A549 (cell line): Measurements from ENCODE around the gene DVL1. TPM values are rescaled to one million over a fixed set of nuclear protein-coding genes. Genes with fewer than 3 reads are reported as not detected.
"Not testable (repeated sequence)": the region's sequence is repeated elsewhere in the genome, so short reads cannot be mapped to it uniquely, and the experiment has no call there.

Experiments used
- ATAC-seq, 2 experiments: fragments of 200-7000 bp in 1 of 2; fragments of >200 bp in 1 of 2; cut with Nextera tagmentation in 1 of 2; cut with Tn5 transposase in 1 of 2; 3 replicates each; pipeline versions ENCODE4 v1.8.0 to v1.9.1; 2018 to 2020; ENCODE audit warnings: mild to moderate bottlenecking in 1 of 2, moderate library complexity in 1 of 2
- CTCF ChIA-PET: fragments of 300-600 bp; sonication (Branson Sonifier 250); formaldehyde crosslinking; extraction: SDS; loops from one replicate; lab custom pipeline; 2021; ENCODE audit warnings: antibody characterized with exemption, inconsistent platforms; lab: Yijun Ruan, JAX
- POLR2A ChIA-PET: fragments of 350-600 bp; formaldehyde crosslinking; extraction: SDS; loops from one replicate; lab custom pipeline; 2021; ENCODE audit warnings: antibody characterized with exemption, inconsistent platforms; lab: Yijun Ruan, JAX
- DNase-seq, 2 experiments: peaks; one replicate each; pipeline versions ENCODE4 v3.0.0 to v3.0.0-alpha.2; 2011 to 2016; ENCODE audit warnings: low read depth in 1 of 2, low spot score in 1 of 2
- FAIRE-seq: peaks from 2 replicates; lab custom pipeline; 2011; peaks lifted over from hg19 to GRCh38; lab: Jason Lieb, UNC
- H3K27ac ChIP-seq, 2 experiments: fragments of >200 bp; sonication (Bioruptor Twin); formaldehyde crosslinking; 3 replicates each; pipeline ENCODE4 v1.5.1; 2016 to 2017
- H3K4me1 ChIP-seq: fragments of >200 bp; sonication (Bioruptor Twin); formaldehyde crosslinking; 3 replicates; pipeline ENCODE4 v1.6.1; 2016
- H3K4me2 ChIP-seq: fragments of >200 bp; sonication (Bioruptor Twin); formaldehyde crosslinking; 3 replicates; pipeline ENCODE4 v1.6.1; 2016
- H3K4me3 ChIP-seq: fragments of >200 bp; sonication (Bioruptor Twin); formaldehyde crosslinking; 3 replicates; pipeline ENCODE4 v1.5.1; 2016
- H3K9me3 ChIP-seq: fragments of >200 bp; sonication (Bioruptor Twin); formaldehyde crosslinking; 3 replicates; pipeline ENCODE4 v1.6.1; 2016
- BCL3 ChIP-seq: fragments of >200 bp; sonication (Bioruptor Twin); formaldehyde crosslinking; IDR thresholded peaks from 3 replicates; pipeline ENCODE4 v1.6.1; 2016
- CEBPB ChIP-seq, 2 experiments: fragments of >200 bp in 1 of 2; sonication (Bioruptor Twin) in 1 of 2; formaldehyde crosslinking in 1 of 2; IDR thresholded peaks; 2 replicates each; pipeline ENCODE4 v1.6.1; 2012 to 2016
- EHF ChIP-seq: fragments of 250-450 bp; sonication (Bioruptor Pico); IDR thresholded peaks from 2 replicates; pipeline ENCODE4 v1.5.0; 2020; ENCODE audit warnings: mild to moderate bottlenecking
- EHMT2 ChIP-seq: fragments of 200-600 bp; sonication (generic); IDR thresholded peaks from 2 replicates; pipeline ENCODE4 v1.6.1; 2016; ENCODE audit warnings: antibody characterized with exemption, low read depth, mild to moderate bottlenecking, moderate library complexity
- EP300 ChIP-seq, 2 experiments: fragments of >200 bp; sonication (Bioruptor Twin); formaldehyde crosslinking; IDR thresholded peaks; 2 replicates in 1 of 2; 3 replicates in 1 of 2; pipeline ENCODE4 v1.6.1; 2016 to 2017
- FOSB ChIP-seq: fragments of 250-450 bp; sonication (Bioruptor Pico); IDR thresholded peaks from 2 replicates; pipeline ENCODE4 v1.5.0; 2020; ENCODE audit warnings: mild to moderate bottlenecking, moderate library complexity
- FOXS1 ChIP-seq: fragments of 250-450 bp; sonication (Bioruptor Pico); IDR thresholded peaks from 2 replicates; pipeline ENCODE4 v1.5.0; 2020; ENCODE audit warnings: mild to moderate bottlenecking, moderate library complexity
- HDAC2 ChIP-seq: fragments of 200-600 bp; sonication (generic); IDR thresholded peaks from 2 replicates; pipeline ENCODE4 v1.6.1; 2016
- HEYL ChIP-seq: fragments of 250-450 bp; sonication (Bioruptor Pico); IDR thresholded peaks from 2 replicates; pipeline ENCODE4 v1.8.0; 2021; ENCODE audit warnings: mild to moderate bottlenecking, moderate library complexity
- HMGXB4 ChIP-seq: fragments of 250-450 bp; sonication (Bioruptor Pico); IDR thresholded peaks from 2 replicates; pipeline ENCODE4 v1.5.0; 2021; ENCODE audit warnings: mild to moderate bottlenecking, moderate library complexity, borderline replicate concordance
- HOXA7 ChIP-seq: fragments of 250-450 bp; sonication (Bioruptor Pico); IDR thresholded peaks from 2 replicates; pipeline ENCODE4 v1.5.0; 2020; ENCODE audit warnings: mild to moderate bottlenecking, moderate library complexity
- HOXB13 ChIP-seq: fragments of 250-450 bp; sonication (Bioruptor Pico); IDR thresholded peaks from 2 replicates; pipeline ENCODE4 v1.5.0; 2020; ENCODE audit warnings: low read depth, mild to moderate bottlenecking, moderate library complexity
- KDM1A ChIP-seq: fragments of 200-600 bp; sonication (generic); IDR thresholded peaks from 2 replicates; pipeline ENCODE4 v1.6.1; 2016; ENCODE audit warnings: low read depth, mild to moderate bottlenecking
- KDM5A ChIP-seq: fragments of 200-600 bp; sonication (generic); IDR thresholded peaks from 2 replicates; pipeline ENCODE4 v1.6.1; 2016; ENCODE audit warnings: antibody characterized with exemption, mild to moderate bottlenecking
- MAFK ChIP-seq: fragments of 450-650 bp; IDR thresholded peaks from 2 replicates; pipeline ENCODE4 v1.6.1; 2014; ENCODE audit not compliant: partially characterized antibody
- MAX ChIP-seq: IDR thresholded peaks from 2 replicates; pipeline ENCODE4 v1.6.1; 2012
- MAZ ChIP-seq: fragments of 150-350 bp; IDR thresholded peaks from 2 replicates; pipeline ENCODE4 v1.6.1; 2014; ENCODE audit warnings: antibody characterized with exemption, low read depth, low read length, borderline replicate concordance
- NR3C1 ChIP-seq: fragments of >200 bp; sonication (Bioruptor Twin); formaldehyde crosslinking; IDR thresholded peaks from 3 replicates; pipeline ENCODE4 v1.6.1; 2017
- RCOR1 ChIP-seq: fragments of 150-350 bp; IDR thresholded peaks from 2 replicates; pipeline ENCODE4 v1.6.1; 2014; ENCODE audit warnings: antibody characterized with exemption, low read length, low read depth
- REST ChIP-seq: fragments of 200-600 bp; sonication (generic); IDR thresholded peaks from 2 replicates; pipeline ENCODE4 v1.6.1; 2016; ENCODE audit warnings: antibody characterized with exemption, mild to moderate bottlenecking, moderate library complexity
- RNF2 ChIP-seq: fragments of 200-600 bp; sonication (generic); IDR thresholded peaks from 2 replicates; pipeline ENCODE4 v1.6.1; 2016; ENCODE audit warnings: low read depth, mild to moderate bottlenecking, antibody characterized with exemption, moderate library complexity, borderline replicate concordance
- SMC3 ChIP-seq: fragments of >200 bp; sonication (Bioruptor Twin); formaldehyde crosslinking; IDR thresholded peaks from 3 replicates; pipeline ENCODE4 v1.6.1; 2018; ENCODE audit warnings: inconsistent platforms
- ZNF302 ChIP-seq: fragments of 250-450 bp; sonication (Bioruptor Pico); IDR thresholded peaks from 2 replicates; pipeline ENCODE4 v1.9.0; 2021; ENCODE audit warnings: inconsistent platforms, mild to moderate bottlenecking, moderate library complexity
- WGBS: methylation state at CpG from one replicate; pipeline ENCODE4 v1.1.6; 2017; ENCODE audit errors: missing lambda C conversion rate; 5-methylcytosine and 5-hydroxymethylcytosine counted together
- polyA plus RNA-seq, 4 experiments: library from polyadenylated mRNA; depleted of rRNA in 3 of 4; stranded (reverse); fragments of >200 nt; fragmentation: RNase III in 1 of 4; extraction: RNeasy Plus Mini Kit Qiagen cat#74134 plus additional on column Dnase treatment in 1 of 4; gene quantifications; 2 replicates in 3 of 4; 3 replicates in 1 of 4; pipeline ENCODE4 v1.2.3, GENCODE V29; 2011 to 2017

Gene DVL1
- polyA plus RNA-seq, 2 of the 4 experiments (the other 2 are of a cell fraction): 12.1 to 48.3 TPM

GRCh38 chr1:1385931-1386330 lies 36.7 kb upstream of the DVL1 start:
- H3K4me1 ChIP-seq: no peaks in the 10 kb centered on the region
- TF ChIP-seq KDM1A: no peak
- no peak for TF ChIP-seq RNF2
- no peak for TF ChIP-seq EHMT2
- TF ChIP-seq NR3C1: no peak
- no peak for TF ChIP-seq EHF (CRISPR knock-in tag)
- TF ChIP-seq HOXA7 (CRISPR knock-in tag): no peak
- no peak for TF ChIP-seq FOSB (CRISPR knock-in tag)
- TF ChIP-seq ZNF302 (CRISPR knock-in tag): no peak
- TF ChIP-seq BCL3: no peak
- FAIRE-seq: no peak
- H3K9me3 ChIP-seq: no peaks in the 10 kb centered on the region
- 87% methylated on average over 5 of the region's 8 CpGs for WGBS
- no peak for DNase-seq
- H3K4me2 ChIP-seq: no peak overlapping the region
- CTCF ChIA-PET: interaction anchor here (1.0 kb wide), 2 partner anchors 16 to 119 kb away, joined by 3 read pairs; no protein-coding TSS in a partner anchor
- POLR2A ChIA-PET: interaction anchor here (0.9 kb wide), 1 partner anchor 13 kb away, joined by 4 read pairs; the partner anchor contains the start of gene CCNL2
- H3K4me3 ChIP-seq: no peak overlapping the region
- H3K27ac ChIP-seq: no peak overlapping the region
- no peak for ATAC-seq

GRCh38 chr1:1385339-1385738 lies 36.1 kb upstream of the DVL1 start:
- 99% methylated on average over 14 of the region's 29 CpGs for WGBS
- not testable (repeated sequence) for ATAC-seq, H3K27ac ChIP-seq, H3K4me3 ChIP-seq, H3K4me2 ChIP-seq, H3K4me1 ChIP-seq, H3K9me3 ChIP-seq, FAIRE-seq, DNase-seq
- CTCF ChIA-PET: interaction anchor here (3.1 kb wide), 1 partner anchor 13 kb away, joined by 9 read pairs; no protein-coding TSS in a partner anchor
- POLR2A ChIA-PET: interaction anchor here (0.9 to 1.0 kb wide), 2 partner anchors 10 to 14 kb away, joined by 4 read pairs; partner anchors contain the start of genes AURKAIP1 and CCNL2

GRCh38 chr1:1381294-1381693 lies 32.1 kb upstream of the DVL1 start:
- DNase-seq (no peak), ATAC-seq (no peak), FAIRE-seq (no peak)
- no peak overlapping the region for H3K27ac ChIP-seq
- H3K4me1 ChIP-seq: no peaks in the 10 kb centered on the region
- H3K4me2 ChIP-seq: no peak overlapping the region
- CTCF ChIA-PET: interaction anchor here (1.2 to 2.0 kb wide), 2 partner anchors 9 to 124 kb away, joined by 3 to 9 read pairs; no protein-coding TSS in a partner anchor
- no peak overlapping the region for H3K4me3 ChIP-seq
- WGBS: 86% methylated on average over 7 of the region's 8 CpGs
- H3K9me3 ChIP-seq: no peaks in the 10 kb centered on the region
- POLR2A ChIA-PET: no interaction called here
- TF ChIP-seq HEYL (CRISPR knock-in tag) (no peak), MAX (no peak), REST (no peak), SMC3 (no peak), HOXB13 (CRISPR knock-in tag) (no peak), CEBPB (IDR thresholded peaks at IDR 0.05) (no peak), MAFK (no peak), HDAC2 (no peak), FOSB (CRISPR knock-in tag) (no peak), RCOR1 (no peak), HMGXB4 (CRISPR knock-in tag) (no peak), KDM5A (no peak), FOXS1 (CRISPR knock-in tag) (no peak), EP300 (IDR thresholded peaks at IDR 0.05) (no peak), MAZ (no peak)
